BE2C (cell line): ENCODE measurements around the gene NEK9.

ENCODE experiments used
- DNase-seq: peaks from one replicate; pipeline ENCODE4 v3.0.0-alpha.2; 2020
- H3K27me3 ChIP-seq: fragments of 250-450 bp; sonication (Bioruptor Pico); 2 replicates; pipeline ENCODE4 v1.5.1; 2020; ENCODE audit warnings: mild to moderate bottlenecking
- H3K36me3 ChIP-seq: fragments of 250-450 bp; sonication (Bioruptor Pico); 2 replicates; pipeline ENCODE4 v1.5.1; 2020; ENCODE audit warnings: mild to moderate bottlenecking
- H3K4me1 ChIP-seq: fragments of 250-450 bp; sonication (Bioruptor Pico); 2 replicates; pipeline ENCODE4 v1.5.1; 2020
- H3K4me3 ChIP-seq: 2 replicates; pipeline ENCODE4 v1.5.1; 2011; ENCODE audit warnings: low read depth, low read length
- H3K9me3 ChIP-seq: fragments of 250-450 bp; sonication (Bioruptor Pico); 2 replicates; pipeline ENCODE4 v1.5.1; 2020
- TF ChIP-seq, protein P1 (sequence below): IDR thresholded peaks from 2 replicates; pipeline ENCODE4 v1.5.1; 2012; ENCODE audit warnings: mild to moderate bottlenecking, low read depth, low read length

NEK9 gene

DNA sequence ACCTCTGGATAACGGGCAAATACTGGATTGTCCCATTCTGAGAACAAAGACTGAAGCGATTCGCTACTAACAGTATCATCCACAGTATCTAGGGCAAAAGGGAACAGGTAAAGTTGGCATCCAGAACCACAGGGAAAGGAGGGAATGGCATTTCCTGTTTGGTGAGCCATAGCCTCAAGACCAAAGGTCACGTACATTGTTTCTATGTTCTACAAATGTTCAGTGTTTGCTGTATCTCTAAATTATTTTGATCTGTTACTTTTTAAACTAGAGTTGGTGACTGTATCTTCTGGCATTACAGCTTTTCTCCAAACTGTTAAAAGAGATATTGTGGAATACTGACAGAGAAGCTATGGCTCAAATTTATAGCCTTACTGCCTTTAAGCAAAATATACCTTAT, 85.2 kb downstream of the NEK9 start:
- DNase-seq, result no peak
- H3K9me3 ChIP-seq, result no peaks in the 10 kb centered on the region

DNA sequence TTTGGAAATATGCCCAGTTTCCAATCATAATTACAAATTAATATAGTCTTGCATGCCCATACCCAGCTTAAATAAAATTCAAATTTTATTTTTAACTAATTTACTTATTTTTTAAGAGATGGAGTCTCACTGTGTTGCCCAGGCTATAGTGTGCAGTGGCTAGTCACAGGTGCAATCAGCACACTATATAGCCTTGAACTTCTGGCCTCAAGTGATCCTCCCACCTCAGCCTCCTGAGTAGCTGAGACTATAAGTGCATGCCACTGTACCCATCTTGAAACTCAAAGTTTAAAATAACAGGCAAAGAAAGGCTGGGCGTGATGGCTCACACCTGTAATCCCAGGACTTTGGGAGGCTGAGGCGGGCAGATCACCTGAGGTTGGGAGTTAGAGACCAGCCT, 85.9 kb downstream of the NEK9 start:
- no peaks in the 10 kb centered on the region for H3K27me3 ChIP-seq
- H3K4me3 ChIP-seq, result no peak overlapping the region
- H3K4me1 ChIP-seq, result no peaks in the 10 kb centered on the region; the same call in 1 of the 2 replicates
- peaks cover 39% of the 10 kb centered on the region for H3K36me3 ChIP-seq
- DNase-seq, result no peak
- H3K9me3 ChIP-seq, result no peaks in the 10 kb centered on the region
- TF ChIP-seq, protein P1, sequence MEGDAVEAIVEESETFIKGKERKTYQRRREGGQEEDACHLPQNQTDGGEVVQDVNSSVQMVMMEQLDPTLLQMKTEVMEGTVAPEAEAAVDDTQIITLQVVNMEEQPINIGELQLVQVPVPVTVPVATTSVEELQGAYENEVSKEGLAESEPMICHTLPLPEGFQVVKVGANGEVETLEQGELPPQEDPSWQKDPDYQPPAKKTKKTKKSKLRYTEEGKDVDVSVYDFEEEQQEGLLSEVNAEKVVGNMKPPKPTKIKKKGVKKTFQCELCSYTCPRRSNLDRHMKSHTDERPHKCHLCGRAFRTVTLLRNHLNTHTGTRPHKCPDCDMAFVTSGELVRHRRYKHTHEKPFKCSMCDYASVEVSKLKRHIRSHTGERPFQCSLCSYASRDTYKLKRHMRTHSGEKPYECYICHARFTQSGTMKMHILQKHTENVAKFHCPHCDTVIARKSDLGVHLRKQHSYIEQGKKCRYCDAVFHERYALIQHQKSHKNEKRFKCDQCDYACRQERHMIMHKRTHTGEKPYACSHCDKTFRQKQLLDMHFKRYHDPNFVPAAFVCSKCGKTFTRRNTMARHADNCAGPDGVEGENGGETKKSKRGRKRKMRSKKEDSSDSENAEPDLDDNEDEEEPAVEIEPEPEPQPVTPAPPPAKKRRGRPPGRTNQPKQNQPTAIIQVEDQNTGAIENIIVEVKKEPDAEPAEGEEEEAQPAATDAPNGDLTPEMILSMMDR, result no peak

More for the DNA sequence above, 85.2 kb downstream of the NEK9 start:
- Histone ChIP-seq H3K4me1 (no peaks in the 10 kb centered on the region; the same call in 1 of the 2 replicates), H3K27me3 (no peaks in the 10 kb centered on the region), H3K4me3 (no peak overlapping the region), H3K36me3 (peaks cover 37% of the 10 kb centered on the region)
- TF ChIP-seq, protein P1, result no peak

DNA sequence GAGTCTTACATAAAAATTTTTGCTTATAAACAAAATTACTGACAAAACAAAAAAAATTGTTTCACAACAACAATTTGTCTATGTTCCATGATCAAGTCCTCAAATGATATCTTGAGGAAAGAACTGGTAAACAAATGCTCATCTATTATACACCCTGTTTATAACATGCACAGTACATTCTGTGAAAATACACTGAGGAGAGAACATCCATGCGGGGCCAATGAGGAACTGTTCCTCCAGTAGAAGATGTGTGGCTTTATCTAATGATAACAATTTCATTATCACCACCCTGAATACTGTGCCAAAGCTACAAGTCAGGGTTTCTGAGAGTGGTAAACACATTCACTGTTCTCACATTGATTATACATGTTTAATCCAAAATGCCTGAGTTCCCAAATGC, 86.3 kb downstream of the NEK9 start:
- no peaks in the 10 kb centered on the region for H3K27me3 ChIP-seq
- H3K9me3 ChIP-seq, result no peaks in the 10 kb centered on the region
- DNase-seq, result no peak
- TF ChIP-seq, protein P1, result no peak
- H3K4me1 ChIP-seq, result no peaks in the 10 kb centered on the region; the same call in 1 of the 2 replicates
- H3K36me3 ChIP-seq, result peaks cover 39% of the 10 kb centered on the region
- no peak overlapping the region for H3K4me3 ChIP-seq

DNA sequence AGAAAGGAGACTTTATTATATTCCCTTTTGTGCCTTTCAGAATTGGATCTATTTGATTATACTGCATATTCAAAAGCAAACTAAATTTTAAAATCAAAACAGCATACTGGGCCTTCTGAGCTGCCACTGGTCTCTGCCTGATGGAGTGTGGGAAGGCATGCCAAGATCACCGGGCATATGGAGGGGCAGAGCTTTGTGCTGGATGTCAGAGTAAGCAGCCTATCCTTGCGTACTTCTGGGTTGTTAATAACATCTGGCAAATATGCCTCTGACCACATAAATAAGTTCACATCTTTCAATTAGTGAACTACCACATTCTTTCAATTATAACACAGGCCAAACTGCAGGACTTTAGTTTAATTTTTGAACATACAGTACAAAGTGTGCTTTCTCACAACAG, 93.9 kb downstream of the NEK9 start:
- Histone ChIP-seq H3K4me3 (no peak overlapping the region), H3K36me3 (peaks cover 28% of the 10 kb centered on the region), H3K4me1 (no peaks in the 10 kb centered on the region), H3K27me3 (no peaks in the 10 kb centered on the region), H3K9me3 (no peaks in the 10 kb centered on the region)
- DNase-seq, result no peak
- TF ChIP-seq, protein P1, result no peak

DNA sequence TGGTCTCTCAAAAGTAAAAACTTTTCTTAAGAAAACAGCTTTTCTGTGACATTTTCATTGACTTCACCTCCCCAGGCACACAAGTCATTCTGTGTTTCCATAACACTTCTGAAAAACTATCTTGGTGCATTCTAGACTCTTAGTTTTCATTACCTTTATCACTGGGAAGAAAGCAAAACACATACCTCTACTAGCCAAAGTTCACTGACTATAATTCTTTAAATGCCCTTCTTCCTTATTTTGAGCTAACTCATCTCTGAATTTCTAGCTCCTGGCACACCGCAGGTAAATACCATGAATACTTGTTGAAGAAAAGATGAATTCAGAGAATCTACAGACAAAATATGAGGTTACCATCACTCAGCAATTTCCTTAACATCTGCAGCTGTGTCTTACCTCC, 96.7 kb downstream of the NEK9 start:
- Histone ChIP-seq H3K9me3 (no peaks in the 10 kb centered on the region), H3K27me3 (no peaks in the 10 kb centered on the region), H3K4me1 (no peaks in the 10 kb centered on the region), H3K4me3 (no peak overlapping the region), H3K36me3 (peaks cover 27% of the 10 kb centered on the region)
- no peak for DNase-seq
- TF ChIP-seq, protein P1, result no peak
